ENCODE measurements around the gene ADGRB2. TPM values are rescaled to one million over a fixed set of nuclear protein-coding genes. Genes with fewer than 3 reads are reported as not detected.

Gene ADGRB2
- total RNA-seq, 4 donors from 2014 or later = 1.6 to 10.5 (median 4.1) TPM

DNA sequence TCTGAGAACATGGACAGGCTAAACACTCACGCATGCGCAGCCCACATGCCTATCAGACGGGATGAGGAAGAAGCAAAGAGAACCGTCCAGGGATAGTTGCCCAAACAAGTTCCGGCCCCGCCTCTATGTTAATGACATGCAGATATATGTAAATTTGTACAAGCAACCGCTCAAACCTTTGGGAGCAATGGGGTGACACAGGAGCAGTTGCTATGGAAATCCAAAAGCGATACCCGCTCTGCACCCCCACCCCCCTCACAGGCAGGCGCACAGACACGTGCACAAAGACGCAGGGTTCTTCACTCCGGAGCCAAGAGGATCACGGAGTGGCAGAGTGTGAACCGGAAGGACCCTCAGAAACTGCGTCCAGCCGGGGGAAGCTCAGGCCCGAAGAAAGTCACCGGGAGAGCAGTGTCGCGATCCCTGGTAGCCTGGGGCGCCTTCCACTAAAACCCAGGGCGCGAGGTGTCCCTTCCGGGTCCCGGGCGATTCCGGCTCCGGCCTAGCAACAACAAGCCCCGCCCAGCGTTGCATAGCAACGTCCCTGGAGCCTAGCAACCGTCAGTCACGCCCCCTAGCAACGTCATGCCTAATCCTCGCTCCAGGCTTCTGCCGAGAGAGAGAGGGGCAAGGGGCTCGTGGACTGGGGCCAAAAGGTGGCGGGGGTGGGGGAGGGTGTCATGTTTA, 24.1 kb upstream of the ADGRB2 start:
- peaks cover 0 to 13% (median 0%) of the 10 kb centered on the region in 4 donors for H3K4me1 ChIP-seq
- H3K27me3 ChIP-seq = no peaks in the 10 kb centered on the region
- WGBS, 2 donors = 5 to 6% methylated on average over 20 to 32 of the region's 39 CpGs
- TF ChIP-seq, protein P1, sequence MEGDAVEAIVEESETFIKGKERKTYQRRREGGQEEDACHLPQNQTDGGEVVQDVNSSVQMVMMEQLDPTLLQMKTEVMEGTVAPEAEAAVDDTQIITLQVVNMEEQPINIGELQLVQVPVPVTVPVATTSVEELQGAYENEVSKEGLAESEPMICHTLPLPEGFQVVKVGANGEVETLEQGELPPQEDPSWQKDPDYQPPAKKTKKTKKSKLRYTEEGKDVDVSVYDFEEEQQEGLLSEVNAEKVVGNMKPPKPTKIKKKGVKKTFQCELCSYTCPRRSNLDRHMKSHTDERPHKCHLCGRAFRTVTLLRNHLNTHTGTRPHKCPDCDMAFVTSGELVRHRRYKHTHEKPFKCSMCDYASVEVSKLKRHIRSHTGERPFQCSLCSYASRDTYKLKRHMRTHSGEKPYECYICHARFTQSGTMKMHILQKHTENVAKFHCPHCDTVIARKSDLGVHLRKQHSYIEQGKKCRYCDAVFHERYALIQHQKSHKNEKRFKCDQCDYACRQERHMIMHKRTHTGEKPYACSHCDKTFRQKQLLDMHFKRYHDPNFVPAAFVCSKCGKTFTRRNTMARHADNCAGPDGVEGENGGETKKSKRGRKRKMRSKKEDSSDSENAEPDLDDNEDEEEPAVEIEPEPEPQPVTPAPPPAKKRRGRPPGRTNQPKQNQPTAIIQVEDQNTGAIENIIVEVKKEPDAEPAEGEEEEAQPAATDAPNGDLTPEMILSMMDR (IDR thresholded peaks at IDR 0.05) = peak in 1 of 5 experiments; percentile 12
- TF ChIP-seq POLR2A (IDR thresholded peaks at IDR 0.05) = peak in 1 of 2 donors; percentile 34
- TF ChIP-seq EP300 (IDR thresholded peaks at IDR 0.05) = peak in 1 of 2 donors; percentile 55
- no peaks in the 10 kb centered on the region for H3K9me3 ChIP-seq
- H3K36me3 ChIP-seq = no peaks in the 10 kb centered on the region
- DNase-seq (ENCODE audit: low spot score in 2 of 2) = peak; percentile 90 to 96
- H3K4me3 ChIP-seq = peak overlapping the region; percentile 57 to 73 (median 63)
- H3K27ac ChIP-seq = peak overlapping the region; percentile 72 to 93 (median 86)

DNA sequence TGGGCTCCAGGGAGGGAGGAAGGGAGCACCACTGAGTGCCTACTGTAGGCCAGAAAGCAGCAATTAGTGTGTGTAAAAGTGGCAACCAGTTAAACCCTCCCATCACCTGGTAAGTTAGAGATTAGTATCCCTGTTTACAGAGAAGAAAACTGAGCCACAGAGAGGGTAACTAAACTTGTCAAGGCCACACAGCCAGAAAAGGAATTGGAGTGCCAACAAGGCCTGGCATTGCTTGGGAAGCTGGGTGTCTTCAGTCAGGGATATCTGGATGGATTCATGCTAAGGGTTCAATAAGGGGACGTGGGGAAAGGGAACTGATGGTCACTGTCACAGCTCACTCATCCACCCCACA, 23.6 kb upstream of the ADGRB2 start:
- Histone ChIP-seq H3K4me3 (peak overlapping the region in 1 of 4 donors; percentile 65), H3K9me3 (no peaks in the 10 kb centered on the region), H3K4me1 (peaks cover 0 to 13% (median 0%) of the 10 kb centered on the region in 4 donors), H3K36me3 (no peaks in the 10 kb centered on the region), H3K27me3 (no peaks in the 10 kb centered on the region), H3K27ac (peak overlapping the region; percentile 44 to 93 (median 81))
- TF ChIP-seq, protein P1 (IDR thresholded peaks at IDR 0.05) = no peak
- TF ChIP-seq EP300 (IDR thresholded peaks at IDR 0.05) (no peak), POLR2A (IDR thresholded peaks at IDR 0.05) (no peak)
- no peak for DNase-seq (ENCODE audit: low spot score in 2 of 2)
- WGBS, 2 donors = 40 to 50% methylated on average over 1 of the region's 1 CpG

DNA sequence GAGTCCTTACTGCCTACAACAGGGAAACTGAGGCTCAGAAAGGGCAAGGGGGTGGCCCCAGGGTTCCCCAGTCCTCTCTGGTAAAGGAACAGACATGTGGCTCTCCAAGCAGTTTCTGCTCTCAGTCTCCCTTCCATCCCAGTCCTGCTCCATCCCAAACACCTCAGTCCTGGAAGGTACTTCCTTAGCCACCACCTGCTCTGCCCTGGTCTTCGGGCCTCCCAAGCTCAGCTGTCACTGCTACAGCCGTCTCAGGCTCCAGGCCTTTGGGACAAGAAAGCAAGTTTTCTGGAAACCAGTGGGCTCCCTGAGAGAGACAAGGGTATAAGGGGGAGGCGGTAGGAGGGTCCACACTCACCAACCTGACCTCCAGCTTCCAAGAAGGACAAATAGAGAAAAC, 23.1 kb upstream of the ADGRB2 start:
- H3K27me3 ChIP-seq = no peaks in the 10 kb centered on the region
- no peaks in the 10 kb centered on the region for H3K9me3 ChIP-seq
- 83 to 84% methylated on average over 3 of the region's 3 CpGs for WGBS, 2 donors
- H3K4me1 ChIP-seq = peaks cover 0 to 16% (median 0%) of the 10 kb centered on the region in 4 donors
- H3K4me3 ChIP-seq = no peak overlapping the region
- TF ChIP-seq POLR2A (IDR thresholded peaks at IDR 0.05) (no peak), EP300 (IDR thresholded peaks at IDR 0.05) (no peak)
- TF ChIP-seq, protein P1 (IDR thresholded peaks at IDR 0.05) = no peak
- peak overlapping the region in 2 of 4 donors; percentile 44 to 93 for H3K27ac ChIP-seq
- DNase-seq (ENCODE audit: low spot score in 2 of 2) = no peak
- H3K36me3 ChIP-seq = no peaks in the 10 kb centered on the region

DNA sequence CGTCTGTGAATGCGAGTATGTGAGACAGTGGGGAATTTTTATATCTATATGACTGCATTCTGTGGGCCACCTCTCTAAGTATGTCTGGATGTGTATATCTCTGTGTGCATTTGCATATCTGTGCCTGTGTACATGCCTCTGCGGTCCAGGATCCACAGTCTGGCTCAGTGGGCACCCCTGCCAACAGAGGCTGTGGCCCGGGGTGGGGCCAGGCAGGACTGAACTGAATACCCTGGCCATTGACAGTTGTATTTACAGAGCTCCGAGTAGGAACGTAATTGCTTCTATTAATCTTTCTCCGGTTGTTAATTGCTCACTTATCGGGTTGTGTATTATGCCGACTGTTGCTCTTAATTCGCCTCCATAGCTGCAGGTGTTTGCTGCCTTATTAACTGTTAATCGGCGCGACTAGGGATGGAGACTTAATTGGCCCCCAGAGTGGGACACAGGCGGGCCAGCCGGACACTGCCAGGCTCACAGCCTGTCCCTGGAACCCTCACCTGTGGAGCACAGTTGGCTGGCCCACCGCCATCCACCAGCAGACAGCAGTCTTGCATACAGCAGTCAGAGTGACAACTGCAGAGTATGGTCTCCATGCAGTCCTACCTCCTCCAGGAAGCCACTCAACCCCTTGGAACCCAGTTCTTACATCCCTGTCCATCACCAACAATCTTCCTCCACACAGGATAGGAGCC, 22.4 kb upstream of the ADGRB2 start:
- H3K4me3 ChIP-seq = no peak overlapping the region
- 85 to 89% methylated on average over 12 to 16 of the region's 16 CpGs for WGBS, 2 donors
- TF ChIP-seq, protein P1 (IDR thresholded peaks at IDR 0.05) = no peak
- TF ChIP-seq EP300 (IDR thresholded peaks at IDR 0.05) (no peak), POLR2A (IDR thresholded peaks at IDR 0.05) (no peak)
- no peak for DNase-seq (ENCODE audit: low spot score in 2 of 2)
- H3K9me3 ChIP-seq = no peaks in the 10 kb centered on the region
- H3K36me3 ChIP-seq = no peaks in the 10 kb centered on the region
- H3K27ac ChIP-seq = no peak overlapping the region
- peaks cover 0 to 16% (median 0%) of the 10 kb centered on the region in 4 donors for H3K4me1 ChIP-seq
- H3K27me3 ChIP-seq = no peaks in the 10 kb centered on the region

DNA sequence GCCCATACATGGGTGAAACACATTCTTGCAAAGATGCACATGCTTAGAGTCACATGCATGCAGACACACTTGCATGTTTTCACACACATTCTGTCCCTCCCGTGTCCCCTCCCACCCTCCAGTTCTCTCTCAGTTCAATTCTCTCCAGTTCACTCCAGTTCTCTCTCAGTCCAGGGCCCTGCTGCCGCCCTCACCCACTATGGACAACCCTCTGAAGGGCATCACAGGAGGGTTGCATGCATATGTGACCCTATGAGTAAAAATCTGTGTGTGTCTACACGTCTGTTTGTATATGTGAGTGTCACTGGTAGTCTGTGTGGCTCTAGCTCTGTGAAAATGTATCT, 21.8 kb upstream of the ADGRB2 start:
- no peak for DNase-seq (ENCODE audit: low spot score in 2 of 2)
- 78 to 85% methylated on average over 3 of the region's 3 CpGs for WGBS, 2 donors

More for the DNA sequence above, 21.8 kb upstream of the ADGRB2 start:
- TF ChIP-seq POLR2A (IDR thresholded peaks at IDR 0.05) = no peak
- TF ChIP-seq, protein P1 (IDR thresholded peaks at IDR 0.05) = no peak
- no peak for TF ChIP-seq EP300 (IDR thresholded peaks at IDR 0.05)
- Histone ChIP-seq H3K9me3 (no peaks in the 10 kb centered on the region), H3K27ac (no peak overlapping the region), H3K4me1 (peaks cover 0 to 16% (median 0%) of the 10 kb centered on the region in 4 donors), H3K27me3 (no peaks in the 10 kb centered on the region), H3K4me3 (no peak overlapping the region), H3K36me3 (no peaks in the 10 kb centered on the region)
